Neural cell (in vitro differentiated cells): Measurements from ENCODE around the gene PTCRA. TPM values are rescaled to one million over a fixed set of nuclear protein-coding genes. Genes with fewer than 3 reads are reported as not detected.

Experiments
- H2AFZ ChIP-seq: fragments of 200-600, 300-800 bp; sonication (generic), shearing (Covaris generic); 2 replicates; pipeline ENCODE4 v1.6.0; 2014; ENCODE audit warnings: low read depth, mild to moderate bottlenecking, antibody characterized with exemption, low read length, moderate library complexity
- H3F3A ChIP-seq: fragments of 200-600 bp; shearing (Covaris generic); 2 replicates; pipeline ENCODE4 v1.6.1; 2016; ENCODE audit warnings: mild to moderate bottlenecking, moderate library complexity, mixed read lengths, antibody characterized with exemption, low read length; ENCODE audit not compliant: insufficient read depth, poor library complexity, severe bottlenecking
- H3K27ac ChIP-seq: fragments of 200-600, 300-800 bp; sonication (generic), shearing (Covaris generic); 2 replicates; pipeline ENCODE4 v1.5.1; 2014; ENCODE audit warnings: mild to moderate bottlenecking, low read length, moderate library complexity
- H3K27me3 ChIP-seq: fragments of 300-800, 200-600 bp; sonication (generic), shearing (Covaris generic); 2 replicates; pipeline ENCODE4 v1.6.0; 2014; ENCODE audit warnings: mild to moderate bottlenecking, low read depth, low read length, moderate library complexity; ENCODE audit not compliant: insufficient read depth
- H3K36me3 ChIP-seq: fragments of 300-800, 200-600 bp; sonication (generic), shearing (Covaris generic); 2 replicates; pipeline ENCODE4 v1.5.1; 2014; ENCODE audit warnings: mild to moderate bottlenecking, antibody characterized with exemption, low read length, moderate library complexity; ENCODE audit not compliant: insufficient read depth
- H3K4me2 ChIP-seq: fragments of 300-800, 200-600 bp; sonication (generic), shearing (Covaris generic); 2 replicates; pipeline ENCODE4 v1.6.0; 2014; ENCODE audit warnings: mild to moderate bottlenecking, low read length
- H3K4me3 ChIP-seq: fragments of 300-800, 200-600 bp; sonication (generic), shearing (Covaris generic); 2 replicates; pipeline ENCODE4 v1.5.1; 2014; ENCODE audit warnings: mild to moderate bottlenecking, low read length, moderate library complexity
- H3K79me2 ChIP-seq: fragments of 200-600 bp; shearing (Covaris generic); replicated peaks from 2 replicates; pipeline ENCODE4 v1.6.0; 2014; ENCODE audit warnings: mild to moderate bottlenecking, low read length, moderate library complexity; ENCODE audit not compliant: insufficient read depth
- H3K9ac ChIP-seq: fragments of 300-800, 200-600 bp; sonication (generic), shearing (Covaris generic); 2 replicates; pipeline ENCODE4 v1.6.1; 2016; ENCODE audit warnings: mild to moderate bottlenecking, low read length, mixed read lengths
- H3K9me2 ChIP-seq: fragments of 200-600 bp; shearing (Covaris generic); 2 replicates; pipeline ENCODE4 v1.6.1; 2016; ENCODE audit warnings: mild to moderate bottlenecking, low read length, mixed read lengths; ENCODE audit not compliant: insufficient read depth
- H3K9me3 ChIP-seq: fragments of 200-600, 300-800 bp; sonication (generic), shearing (Covaris generic); 2 replicates; pipeline ENCODE4 v1.6.1; 2016; ENCODE audit warnings: mild to moderate bottlenecking, mixed run types, low read length, moderate library complexity, mixed read lengths
- H4K20me1 ChIP-seq: fragments of 200-600 bp; shearing (Covaris generic); 2 replicates; pipeline ENCODE4 v1.6.1; 2016; ENCODE audit warnings: mild to moderate bottlenecking, mixed run types; ENCODE audit not compliant: insufficient read depth
- MXI1 ChIP-seq: fragments of 450-650 bp; conservative IDR thresholded peaks from 2 replicates; pipeline ENCODE4 v1.6.1; 2014; ENCODE audit warnings: antibody characterized with exemption, mild to moderate bottlenecking; ENCODE audit not compliant: poor library complexity, severe bottlenecking
- RAD21 ChIP-seq: fragments of 450-650 bp; conservative IDR thresholded peaks from 2 replicates; pipeline ENCODE4 v1.6.1; 2014; ENCODE audit warnings: antibody characterized with exemption, mild to moderate bottlenecking, moderate library complexity
- TAF1 ChIP-seq: IDR thresholded peaks from 2 replicates; pipeline ENCODE4 v1.6.1; 2012; ENCODE audit warnings: low read depth
- polyA plus RNA-seq: library from polyadenylated mRNA; depleted of rRNA; stranded (reverse); fragments of >200 nt; gene quantifications from 2 replicates; pipeline ENCODE4 v1.2.3, GENCODE V29; 2014
- TF ChIP-seq, protein P1 (sequence below): fragments of 450-650 bp; IDR thresholded peaks from 2 replicates; pipeline ENCODE4 v1.5.1; 2014; ENCODE audit warnings: antibody characterized with exemption, mild to moderate bottlenecking, moderate library complexity; ENCODE audit not compliant: poor library complexity, severe bottlenecking
- TF ChIP-seq, protein P2 (sequence below): IDR thresholded peaks from 2 replicates; pipeline ENCODE4 v1.6.1; 2012; ENCODE audit warnings: borderline replicate concordance

PTCRA gene
- polyA plus RNA-seq, 1 donor from 2014 or later: not detected

DNA sequence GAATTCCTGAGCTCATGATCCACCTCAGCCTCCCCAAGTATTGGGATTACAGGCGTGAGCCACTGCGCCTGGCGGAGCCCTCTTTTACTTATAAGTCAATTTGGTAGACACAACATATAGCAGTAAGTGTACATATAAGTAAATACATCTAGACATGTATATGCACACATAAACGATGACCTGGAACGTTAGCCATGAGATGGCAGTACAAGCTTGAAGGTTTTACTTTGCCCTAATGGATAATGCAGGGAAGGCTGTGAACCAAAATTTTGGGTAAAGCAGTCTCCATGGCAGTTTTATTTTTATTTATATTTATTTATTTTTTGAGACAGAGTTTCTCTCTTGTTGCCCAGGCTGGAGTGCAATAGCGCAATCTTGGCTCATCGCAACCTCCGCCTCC, 42.3 kb downstream of the PTCRA start:
- H2AFZ ChIP-seq: no peak overlapping the region
- H3K27me3 ChIP-seq: peaks cover 27% of the 10 kb centered on the region
- no peaks in the 10 kb centered on the region for H3K9me3 ChIP-seq
- H3K9ac ChIP-seq: no peak overlapping the region
- no peaks in the 10 kb centered on the region for H3F3A ChIP-seq
- H3K9me2 ChIP-seq: no peaks in the 10 kb centered on the region
- no peak overlapping the region for H3K4me3 ChIP-seq
- no peak overlapping the region for H3K4me2 ChIP-seq
- no peaks in the 10 kb centered on the region for H3K36me3 ChIP-seq
- TF ChIP-seq, protein P1, sequence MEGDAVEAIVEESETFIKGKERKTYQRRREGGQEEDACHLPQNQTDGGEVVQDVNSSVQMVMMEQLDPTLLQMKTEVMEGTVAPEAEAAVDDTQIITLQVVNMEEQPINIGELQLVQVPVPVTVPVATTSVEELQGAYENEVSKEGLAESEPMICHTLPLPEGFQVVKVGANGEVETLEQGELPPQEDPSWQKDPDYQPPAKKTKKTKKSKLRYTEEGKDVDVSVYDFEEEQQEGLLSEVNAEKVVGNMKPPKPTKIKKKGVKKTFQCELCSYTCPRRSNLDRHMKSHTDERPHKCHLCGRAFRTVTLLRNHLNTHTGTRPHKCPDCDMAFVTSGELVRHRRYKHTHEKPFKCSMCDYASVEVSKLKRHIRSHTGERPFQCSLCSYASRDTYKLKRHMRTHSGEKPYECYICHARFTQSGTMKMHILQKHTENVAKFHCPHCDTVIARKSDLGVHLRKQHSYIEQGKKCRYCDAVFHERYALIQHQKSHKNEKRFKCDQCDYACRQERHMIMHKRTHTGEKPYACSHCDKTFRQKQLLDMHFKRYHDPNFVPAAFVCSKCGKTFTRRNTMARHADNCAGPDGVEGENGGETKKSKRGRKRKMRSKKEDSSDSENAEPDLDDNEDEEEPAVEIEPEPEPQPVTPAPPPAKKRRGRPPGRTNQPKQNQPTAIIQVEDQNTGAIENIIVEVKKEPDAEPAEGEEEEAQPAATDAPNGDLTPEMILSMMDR: no peak
- TF ChIP-seq, protein P2, sequence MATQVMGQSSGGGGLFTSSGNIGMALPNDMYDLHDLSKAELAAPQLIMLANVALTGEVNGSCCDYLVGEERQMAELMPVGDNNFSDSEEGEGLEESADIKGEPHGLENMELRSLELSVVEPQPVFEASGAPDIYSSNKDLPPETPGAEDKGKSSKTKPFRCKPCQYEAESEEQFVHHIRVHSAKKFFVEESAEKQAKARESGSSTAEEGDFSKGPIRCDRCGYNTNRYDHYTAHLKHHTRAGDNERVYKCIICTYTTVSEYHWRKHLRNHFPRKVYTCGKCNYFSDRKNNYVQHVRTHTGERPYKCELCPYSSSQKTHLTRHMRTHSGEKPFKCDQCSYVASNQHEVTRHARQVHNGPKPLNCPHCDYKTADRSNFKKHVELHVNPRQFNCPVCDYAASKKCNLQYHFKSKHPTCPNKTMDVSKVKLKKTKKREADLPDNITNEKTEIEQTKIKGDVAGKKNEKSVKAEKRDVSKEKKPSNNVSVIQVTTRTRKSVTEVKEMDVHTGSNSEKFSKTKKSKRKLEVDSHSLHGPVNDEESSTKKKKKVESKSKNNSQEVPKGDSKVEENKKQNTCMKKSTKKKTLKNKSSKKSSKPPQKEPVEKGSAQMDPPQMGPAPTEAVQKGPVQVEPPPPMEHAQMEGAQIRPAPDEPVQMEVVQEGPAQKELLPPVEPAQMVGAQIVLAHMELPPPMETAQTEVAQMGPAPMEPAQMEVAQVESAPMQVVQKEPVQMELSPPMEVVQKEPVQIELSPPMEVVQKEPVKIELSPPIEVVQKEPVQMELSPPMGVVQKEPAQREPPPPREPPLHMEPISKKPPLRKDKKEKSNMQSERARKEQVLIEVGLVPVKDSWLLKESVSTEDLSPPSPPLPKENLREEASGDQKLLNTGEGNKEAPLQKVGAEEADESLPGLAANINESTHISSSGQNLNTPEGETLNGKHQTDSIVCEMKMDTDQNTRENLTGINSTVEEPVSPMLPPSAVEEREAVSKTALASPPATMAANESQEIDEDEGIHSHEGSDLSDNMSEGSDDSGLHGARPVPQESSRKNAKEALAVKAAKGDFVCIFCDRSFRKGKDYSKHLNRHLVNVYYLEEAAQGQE: no peak
- TF ChIP-seq RAD21: no peak
- no peaks in the 10 kb centered on the region for H3K79me2 ChIP-seq
- no peak overlapping the region for H3K27ac ChIP-seq
- no peaks in the 10 kb centered on the region for H4K20me1 ChIP-seq

DNA sequence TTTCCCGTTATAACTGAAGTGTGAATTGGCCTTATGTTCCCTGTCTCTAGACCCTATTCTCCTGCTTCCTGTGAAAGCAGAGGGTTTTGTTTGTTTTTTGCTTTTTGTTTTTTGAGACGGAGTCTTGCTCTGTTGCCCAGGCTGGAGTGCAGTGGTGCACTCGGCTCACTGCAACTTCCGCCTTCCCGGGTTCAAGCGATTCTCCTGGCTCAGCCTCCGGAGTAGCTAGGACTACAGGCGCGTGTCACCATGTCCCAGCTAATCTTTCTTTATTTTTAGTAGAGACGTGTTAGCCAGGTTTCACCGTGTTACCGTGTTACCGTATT, 44.0 kb downstream of the PTCRA start:
- no peak overlapping the region for H3K9ac ChIP-seq
- no peak overlapping the region for H2AFZ ChIP-seq
- no peak overlapping the region for H3K27ac ChIP-seq
- TF ChIP-seq, protein P1: no peak
- peaks cover 27% of the 10 kb centered on the region for H3K27me3 ChIP-seq
- no peaks in the 10 kb centered on the region for H4K20me1 ChIP-seq
- no peaks in the 10 kb centered on the region for H3F3A ChIP-seq
- no peaks in the 10 kb centered on the region for H3K79me2 ChIP-seq
- H3K4me3 ChIP-seq: no peak overlapping the region
- no peaks in the 10 kb centered on the region for H3K36me3 ChIP-seq
- H3K9me2 ChIP-seq: no peaks in the 10 kb centered on the region
- H3K9me3 ChIP-seq: no peaks in the 10 kb centered on the region
- H3K4me2 ChIP-seq: no peak overlapping the region

GRCh38 chr6:42960243-42961019, 44.6 kb downstream of the PTCRA start, which contains the start of gene GNMT:
Gene GNMT (plus strand): TSS chr6:42960754. CDS start chr6:42960768, 14 bp downstream.
- no peaks in the 10 kb centered on the region for H3K79me2 ChIP-seq
- no peak within 1 kb of the TSS for H3K27ac ChIP-seq
- no peaks in the 10 kb centered on the region for H3K9me2 ChIP-seq
- H3K27me3 ChIP-seq: peaks cover 27% of the 10 kb centered on the region
- no peak within 1 kb of the TSS for H3K4me2 ChIP-seq
- H3K36me3 ChIP-seq: no peaks in the 10 kb centered on the region
- H3K9ac ChIP-seq: no peak within 1 kb of the TSS
- no peaks in the 10 kb centered on the region for H4K20me1 ChIP-seq
- H3K4me3 ChIP-seq: peak within 1 kb of the TSS; percentile 60
- H3F3A ChIP-seq: no peaks in the 10 kb centered on the region
- H3K9me3 ChIP-seq: no peaks in the 10 kb centered on the region
- H2AFZ ChIP-seq: no peak within 1 kb of the TSS
- TF ChIP-seq MXI1 (peak; percentile 30), TAF1 (no peak)
